ENCODE results near the gene LIPN.
"Not testable (repeated sequence)": the region's sequence is repeated elsewhere in the genome, so short reads cannot be mapped to it uniquely, and the experiment has no call there.

The LIPN gene, protein sequence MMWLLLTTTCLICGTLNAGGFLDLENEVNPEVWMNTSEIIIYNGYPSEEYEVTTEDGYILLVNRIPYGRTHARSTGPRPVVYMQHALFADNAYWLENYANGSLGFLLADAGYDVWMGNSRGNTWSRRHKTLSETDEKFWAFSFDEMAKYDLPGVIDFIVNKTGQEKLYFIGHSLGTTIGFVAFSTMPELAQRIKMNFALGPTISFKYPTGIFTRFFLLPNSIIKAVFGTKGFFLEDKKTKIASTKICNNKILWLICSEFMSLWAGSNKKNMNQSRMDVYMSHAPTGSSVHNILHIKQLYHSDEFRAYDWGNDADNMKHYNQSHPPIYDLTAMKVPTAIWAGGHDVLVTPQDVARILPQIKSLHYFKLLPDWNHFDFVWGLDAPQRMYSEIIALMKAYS

DNA sequence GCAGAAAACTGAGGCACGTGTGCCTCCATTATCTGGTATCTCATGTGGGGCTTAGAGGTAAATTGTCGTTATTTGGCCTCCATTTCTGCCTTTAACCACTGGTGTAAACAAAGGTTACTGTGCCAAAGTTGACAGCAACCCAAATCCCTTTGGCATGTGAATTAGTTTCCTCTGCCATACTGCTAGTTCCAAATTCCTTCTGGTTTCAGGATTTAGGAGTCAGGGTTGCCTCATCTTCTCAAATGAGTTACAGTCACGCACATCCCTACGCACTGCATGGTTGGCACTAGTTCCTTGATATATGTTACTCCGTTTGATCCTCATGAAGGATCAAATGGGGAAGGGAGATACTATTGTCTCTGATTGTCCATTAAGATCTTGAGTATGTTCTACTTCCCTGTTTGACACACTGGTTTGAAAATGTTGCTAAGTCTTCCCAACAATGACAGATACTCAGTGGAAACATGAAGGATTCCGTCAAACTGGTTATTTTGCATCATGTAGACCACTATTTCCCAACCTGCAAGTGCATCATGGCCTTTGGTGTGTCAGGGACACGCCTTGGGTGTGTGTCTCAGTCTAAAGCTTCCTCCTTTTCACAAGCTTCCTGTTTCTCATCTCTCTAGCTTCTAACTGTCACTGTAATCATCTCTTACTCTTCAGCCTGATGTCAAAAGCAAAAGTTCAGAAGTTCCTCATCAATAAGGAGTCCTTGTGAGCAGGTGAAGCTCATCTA lies at the start of gene LIPN:
Gene LIPN (plus strand): TSS at position 655 of the 736 bp plus-strand sequence. CDS start 1,386 bp downstream, outside the sequence.
- DNase-seq: no peak

DNA sequence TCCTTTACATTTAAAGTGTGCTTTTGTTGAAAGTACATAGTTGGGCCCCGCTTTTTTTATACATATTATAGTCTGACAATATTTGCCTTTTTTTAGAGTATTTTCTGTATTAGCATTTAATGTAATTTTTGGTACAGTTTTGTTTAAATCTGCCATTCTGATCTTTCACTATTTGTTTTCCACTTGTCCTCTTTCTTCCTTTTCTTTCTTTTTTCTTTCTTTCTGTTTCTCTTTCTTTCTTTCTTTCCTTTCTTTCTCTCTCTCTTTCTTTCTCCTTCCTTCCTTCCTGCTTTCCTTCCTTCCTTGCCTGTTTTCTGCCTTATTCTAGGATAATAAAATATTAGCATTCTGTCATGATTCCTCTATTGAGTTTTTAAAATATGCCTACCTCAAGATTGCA lies 44.3 kb upstream of the LIPN start:
- DNase-seq: no peak

DNA sequence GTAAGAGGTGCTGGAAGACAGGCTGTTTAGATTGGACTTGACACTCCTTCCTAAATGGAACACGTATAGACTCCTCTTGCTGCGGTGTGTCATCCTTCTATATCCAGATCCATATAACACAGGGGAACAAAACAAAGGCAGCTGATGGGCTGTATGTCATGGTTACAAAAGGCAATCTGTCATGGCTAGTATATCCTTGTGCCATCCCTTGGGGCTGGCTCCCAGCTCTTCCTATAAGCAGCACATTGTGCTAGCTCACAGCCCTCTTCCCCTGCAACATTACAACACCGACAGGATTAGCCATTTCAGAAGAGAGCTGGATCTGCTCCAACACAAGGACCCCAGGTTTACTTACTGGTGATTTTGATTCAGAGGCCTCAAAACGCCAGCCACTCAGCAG lies 38.4 kb upstream of the LIPN start:
- DNase-seq: no peak

DNA sequence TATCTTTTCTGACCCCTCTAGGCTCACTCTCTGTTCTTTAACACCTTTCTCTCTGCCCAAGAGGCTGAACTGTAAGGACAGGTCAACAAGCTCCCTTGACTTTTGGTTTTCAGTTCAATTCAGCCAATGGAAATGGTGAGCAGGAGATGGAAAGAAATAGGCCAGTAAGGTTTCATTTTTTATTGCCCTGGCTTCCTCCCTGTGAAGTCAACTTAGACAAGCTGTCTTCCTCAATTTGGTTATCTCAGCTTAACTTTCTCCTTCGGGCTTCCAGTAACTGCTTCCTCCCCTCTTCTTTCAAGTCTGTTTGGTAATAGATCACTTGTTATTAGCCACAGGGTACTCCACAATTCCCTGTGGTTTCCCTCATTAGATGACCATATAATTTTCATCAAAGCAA lies 34.0 kb upstream of the LIPN start:
- no peak for DNase-seq

DNA sequence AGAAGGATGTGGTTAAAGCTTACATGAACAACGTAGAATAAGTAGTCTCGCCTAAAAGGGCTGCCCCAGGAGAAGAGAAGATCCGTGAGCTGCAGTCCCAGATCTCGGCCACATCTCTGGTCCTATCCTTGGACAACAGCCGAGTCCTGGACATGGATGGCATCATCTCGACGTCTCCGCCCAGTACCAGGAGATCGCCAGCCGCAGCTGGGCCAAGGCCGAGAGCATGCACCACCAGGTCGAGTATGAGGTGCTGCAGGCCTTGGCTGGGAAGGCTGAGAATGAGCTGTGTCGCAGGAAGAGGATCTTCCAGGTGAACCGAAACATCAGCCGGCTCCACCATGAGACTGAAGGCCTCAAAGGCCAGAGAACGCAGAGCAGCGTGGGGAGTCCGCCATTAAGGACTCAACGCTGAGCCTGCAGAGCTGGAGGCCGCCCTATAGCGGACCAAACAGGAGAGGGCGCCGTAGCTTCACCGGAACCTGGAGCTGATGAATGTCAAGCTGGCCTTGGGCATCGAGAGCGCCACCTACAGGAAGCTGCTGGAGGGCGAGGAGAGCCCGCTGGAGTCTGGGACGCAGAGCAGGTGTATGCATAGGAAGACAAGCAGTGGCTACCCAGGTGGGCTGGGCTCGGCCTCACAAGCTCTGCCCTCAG lies 31.6 kb upstream of the LIPN start:
- DNase-seq: peak; percentile 21

DNA sequence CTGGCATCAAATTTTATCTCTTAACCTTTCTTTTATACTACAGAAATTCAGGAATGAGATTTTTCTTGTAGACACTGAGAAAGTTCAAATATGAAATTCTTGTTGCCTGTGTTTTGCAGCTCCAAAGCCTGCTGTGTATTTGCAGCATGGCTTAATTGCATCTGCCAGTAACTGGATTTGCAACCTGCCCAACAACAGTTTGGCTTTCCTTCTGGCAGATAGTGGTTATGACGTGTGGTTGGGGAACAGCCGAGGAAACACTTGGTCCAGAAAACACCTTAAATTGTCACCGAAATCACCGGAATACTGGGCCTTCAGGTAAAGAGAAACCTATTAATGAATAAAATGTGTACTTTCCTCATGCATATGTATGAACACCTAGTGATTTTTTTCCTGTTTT lies 29.0 kb upstream of the LIPN start:
- DNase-seq: no peak

DNA sequence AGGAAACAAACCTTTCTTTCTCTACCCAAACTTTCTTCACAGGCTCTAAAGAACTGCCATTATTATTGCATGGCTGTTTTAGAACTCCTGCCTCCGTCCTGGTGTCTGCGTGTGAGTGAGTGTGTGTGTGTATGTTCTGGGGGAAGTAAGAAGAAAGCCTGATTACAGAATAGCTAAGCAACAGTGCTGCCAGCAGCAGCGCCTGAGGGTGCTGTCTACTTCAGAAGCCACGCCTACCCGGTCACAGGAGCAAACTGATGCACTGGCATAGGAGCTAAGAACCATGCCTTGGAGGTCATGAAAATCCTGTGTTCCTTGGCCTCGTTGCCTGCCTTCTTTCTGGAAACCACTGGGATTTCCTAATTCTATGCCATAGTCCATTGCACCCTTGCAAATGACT lies 28.5 kb upstream of the LIPN start:
- no peak for DNase-seq

DNA sequence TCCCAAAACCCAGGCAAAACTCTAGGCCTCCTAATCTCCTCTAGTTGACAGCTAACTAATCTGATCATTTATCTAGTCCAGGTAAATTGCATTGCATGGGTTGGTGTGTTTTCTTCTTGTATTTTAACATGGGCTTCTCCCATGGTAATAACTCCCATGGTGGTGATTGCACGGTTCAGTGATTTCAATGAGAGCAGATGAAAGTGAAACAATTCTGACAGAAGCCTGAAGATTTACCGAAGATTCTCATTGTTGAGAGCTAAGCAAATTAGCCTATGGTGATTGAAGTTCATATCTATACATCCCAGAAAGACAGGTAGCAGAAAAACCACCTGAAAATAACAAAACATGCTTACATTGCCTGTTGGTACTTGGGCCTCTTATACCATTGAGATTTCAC lies 26.6 kb upstream of the LIPN start:
- DNase-seq: no peak

DNA sequence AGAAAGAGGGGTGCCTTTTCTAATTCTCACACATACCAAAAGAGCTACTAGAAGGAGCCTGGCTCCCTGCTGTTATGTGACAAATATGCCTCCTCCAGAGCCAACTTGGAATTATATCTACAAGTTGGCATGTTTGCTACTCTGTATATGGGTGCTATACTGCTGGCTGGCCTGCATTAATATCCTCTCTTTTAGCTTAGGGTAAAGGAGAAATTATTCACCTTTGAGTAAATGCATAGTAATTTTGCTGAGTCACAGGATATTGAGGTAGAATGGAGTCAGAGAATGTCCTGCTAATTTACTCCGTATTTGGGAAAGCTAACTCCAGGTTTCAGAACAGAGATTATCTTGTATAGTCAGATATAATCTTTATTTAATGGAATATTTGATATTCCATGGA lies 24.2 kb upstream of the LIPN start:
- no peak for DNase-seq

DNA sequence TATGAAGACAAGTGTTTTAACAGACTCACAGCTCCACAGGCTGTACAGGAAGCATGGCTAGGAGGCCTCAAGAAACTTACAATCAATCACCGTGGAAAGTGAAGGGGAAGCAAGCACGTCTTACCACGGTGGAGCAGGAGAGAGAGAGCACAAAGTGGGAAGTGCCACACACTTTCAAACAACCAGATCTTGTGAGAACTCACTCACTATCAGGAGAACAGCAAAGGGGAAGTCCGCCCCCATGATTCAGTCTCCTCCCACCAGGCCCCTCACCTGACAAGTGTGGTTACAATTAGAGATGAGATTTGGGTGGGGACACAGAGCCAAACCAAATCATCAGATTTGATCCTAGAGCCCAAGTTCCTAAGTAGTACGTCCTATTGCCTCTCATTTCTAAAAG lies 17.9 kb upstream of the LIPN start:
- DNase-seq: not testable (repeated sequence)

DNA sequence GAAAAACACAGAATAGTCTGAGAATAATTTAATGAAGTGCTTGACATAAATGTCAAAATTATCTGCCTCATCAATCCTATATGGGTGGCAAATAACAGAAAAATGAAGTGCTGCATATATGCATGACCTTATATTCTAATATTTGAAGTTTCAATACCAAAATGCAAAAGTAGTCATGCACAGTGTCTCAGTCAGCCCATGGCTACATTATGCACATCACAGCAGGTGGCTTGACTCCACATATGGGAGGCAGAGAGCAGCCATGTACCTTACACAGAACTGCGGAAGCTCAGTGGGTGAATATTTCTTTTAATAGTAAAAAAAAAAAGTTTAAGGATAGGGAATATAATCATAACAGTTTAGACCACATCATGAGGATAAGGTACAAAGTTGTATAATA lies 17.4 kb upstream of the LIPN start:
- DNase-seq: no peak

DNA sequence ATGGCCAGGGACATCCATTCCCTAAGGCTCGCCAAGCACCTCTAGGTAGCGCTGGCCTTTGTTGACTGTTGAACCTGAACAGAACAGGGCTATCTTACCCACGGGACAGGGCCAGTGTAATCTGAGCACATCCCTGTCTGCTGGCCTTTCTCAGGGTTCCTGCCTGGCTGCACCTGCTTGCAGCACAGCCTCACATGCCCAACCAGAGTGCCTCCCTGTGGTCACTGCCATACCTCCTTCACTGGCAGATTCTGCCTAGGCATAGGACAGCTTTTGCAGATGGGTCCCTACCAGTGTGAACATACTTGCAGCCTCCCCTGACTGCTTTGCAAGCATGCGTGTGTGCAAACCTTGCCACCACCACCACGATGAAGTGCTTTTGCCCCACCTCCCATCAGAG lies 15.8 kb upstream of the LIPN start:
- no peak for DNase-seq

DNA sequence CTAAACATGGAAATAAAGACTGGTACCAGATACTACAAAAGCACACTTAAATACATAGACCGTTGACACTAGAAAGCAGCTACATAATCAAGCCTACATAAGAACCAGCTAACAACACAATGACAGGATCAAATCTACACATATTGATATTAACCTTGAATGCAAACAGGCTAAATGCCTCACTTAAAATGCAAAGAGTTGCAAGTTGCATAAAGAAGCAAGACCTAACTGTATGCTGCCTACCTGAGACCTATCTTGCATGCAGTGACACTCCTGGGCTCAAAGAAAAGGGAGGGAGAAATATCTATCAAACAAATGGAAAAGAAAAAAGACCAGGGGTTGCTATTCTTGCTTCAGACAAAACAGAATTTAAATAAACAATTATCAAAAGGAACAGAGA lies 14.2 kb upstream of the LIPN start:
- no peak for DNase-seq

DNA sequence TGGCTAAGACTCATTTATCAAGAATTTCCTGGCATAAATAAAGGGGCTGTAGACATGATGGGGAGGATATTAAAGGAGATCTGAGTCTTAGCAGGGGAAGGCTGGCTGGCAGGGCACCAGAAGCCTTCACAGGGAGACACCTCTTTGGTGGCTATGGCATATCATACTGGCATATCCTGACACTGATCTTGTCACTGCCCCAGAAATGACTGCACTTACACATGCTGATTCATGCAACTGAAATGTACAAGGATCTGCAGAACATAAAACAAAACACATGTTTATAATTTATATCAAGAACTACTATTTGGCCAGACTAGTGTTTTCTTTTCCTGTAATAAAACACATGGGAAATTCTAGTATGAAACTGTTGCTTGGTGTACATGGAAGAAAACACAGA lies 5.5 kb upstream of the LIPN start:
- DNase-seq: no peak

DNA sequence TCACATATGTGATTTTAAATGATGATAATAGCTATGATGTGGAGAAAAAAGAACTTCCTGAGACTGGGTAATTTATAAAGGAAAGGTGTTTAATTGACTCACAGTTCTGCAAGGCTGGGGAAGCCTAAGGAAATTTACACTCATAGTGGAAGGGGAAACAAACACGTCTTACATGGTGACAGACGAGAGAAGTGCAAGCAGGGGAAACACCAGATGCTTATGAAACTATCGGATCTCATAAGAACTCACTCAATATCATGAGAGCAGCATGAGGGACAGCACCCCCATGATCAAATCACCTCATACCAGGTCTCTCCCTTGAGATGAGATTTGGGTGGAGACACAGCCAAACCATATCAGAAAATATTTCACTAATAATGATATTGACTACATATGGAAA lies 4.1 kb upstream of the LIPN start:
- DNase-seq: peak; percentile 38

DNA sequence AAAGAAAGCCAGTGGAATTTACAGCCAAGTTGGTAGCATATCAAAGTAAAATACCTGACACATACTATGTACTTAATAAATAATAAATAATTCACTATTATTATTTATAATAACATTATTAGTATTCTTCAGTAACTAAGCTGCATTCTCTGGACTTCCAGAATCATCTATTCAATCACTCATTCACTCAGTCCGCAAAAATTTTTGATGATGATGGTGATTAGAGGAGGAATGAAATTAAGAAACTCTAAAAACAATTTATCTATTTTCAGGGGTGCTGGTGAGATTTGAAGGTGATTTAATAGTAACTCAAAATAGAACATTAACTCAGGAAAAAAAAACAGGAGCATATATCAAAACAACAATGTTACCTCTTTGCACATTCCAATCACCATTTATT lies 3.2 kb upstream of the LIPN start:
- no peak for DNase-seq

DNA sequence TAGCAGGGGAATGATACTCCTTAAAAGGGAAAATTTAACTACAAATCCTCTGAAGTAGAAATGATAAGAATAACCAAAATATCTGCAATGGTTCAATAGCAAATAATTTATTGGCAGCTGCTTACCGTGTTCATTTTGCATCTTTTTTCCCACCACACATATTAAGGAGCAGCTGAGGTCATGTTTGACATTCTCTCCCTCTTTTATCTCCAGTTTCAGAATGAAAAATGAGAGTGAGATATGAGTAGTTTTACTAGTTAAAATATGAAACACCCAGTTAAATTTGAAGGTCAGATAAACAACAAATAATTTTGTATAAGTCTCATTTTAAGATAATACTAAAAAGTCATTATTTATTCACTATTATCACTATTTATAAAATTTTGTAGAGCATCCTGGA lies 3.1 kb downstream of the LIPN start:
- DNase-seq: no peak

DNA sequence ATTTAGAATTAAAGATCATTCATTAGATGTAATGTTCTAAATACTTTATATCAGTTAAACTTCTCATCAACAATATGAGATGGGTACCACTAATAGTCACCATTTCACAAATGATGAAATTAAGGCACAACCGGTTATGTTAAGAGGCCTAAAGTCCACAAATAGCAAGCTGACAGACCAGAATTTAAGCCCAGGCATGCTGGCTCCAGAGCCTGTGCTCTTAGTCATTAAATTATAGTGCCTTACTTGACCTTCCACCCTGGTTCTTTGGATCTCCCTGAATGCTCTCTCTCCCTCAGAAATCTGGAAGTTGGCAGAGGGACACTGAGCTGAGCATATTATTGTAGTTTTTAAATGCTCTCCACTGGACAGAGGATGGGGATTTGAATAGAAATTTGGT lies 3.6 kb downstream of the LIPN start:
- DNase-seq: no peak

DNA sequence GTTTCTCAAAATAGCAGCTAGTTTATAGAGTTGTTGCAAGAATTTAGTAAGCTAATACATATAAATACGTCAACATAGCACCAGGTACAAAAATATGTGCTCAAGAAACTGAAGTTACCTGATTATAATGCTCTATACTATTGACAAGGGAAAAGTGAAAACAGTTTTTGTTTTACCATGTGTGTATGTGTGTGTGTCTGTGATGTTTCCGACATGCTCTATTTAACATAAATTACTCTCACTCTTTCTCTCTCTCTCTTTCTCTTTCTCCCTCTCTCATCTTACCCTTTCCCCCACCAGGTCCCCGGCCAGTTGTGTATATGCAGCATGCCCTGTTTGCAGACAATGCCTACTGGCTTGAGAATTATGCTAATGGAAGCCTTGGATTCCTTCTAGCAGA lies 4.3 kb downstream of the LIPN start:
- DNase-seq: no peak

DNA sequence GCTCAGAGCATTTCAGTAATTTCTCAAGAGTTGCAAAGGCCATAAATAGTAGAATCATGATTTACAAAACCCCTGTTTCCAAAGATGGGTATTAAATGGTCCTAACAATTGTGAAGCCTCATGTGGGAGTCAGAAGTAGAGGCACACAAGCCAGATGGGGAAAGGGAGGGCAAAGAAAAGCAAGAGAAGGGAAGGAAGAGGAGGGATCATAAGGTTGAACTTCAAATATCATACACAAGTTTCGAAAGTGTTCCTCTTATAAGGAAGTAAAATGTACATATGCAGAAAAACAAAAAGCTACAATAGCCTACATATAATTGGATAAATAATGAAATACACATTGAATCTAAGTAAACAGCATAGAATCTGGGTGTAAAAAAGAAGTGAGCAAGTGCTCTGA lies 6.0 kb downstream of the LIPN start:
- DNase-seq: no peak

DNA sequence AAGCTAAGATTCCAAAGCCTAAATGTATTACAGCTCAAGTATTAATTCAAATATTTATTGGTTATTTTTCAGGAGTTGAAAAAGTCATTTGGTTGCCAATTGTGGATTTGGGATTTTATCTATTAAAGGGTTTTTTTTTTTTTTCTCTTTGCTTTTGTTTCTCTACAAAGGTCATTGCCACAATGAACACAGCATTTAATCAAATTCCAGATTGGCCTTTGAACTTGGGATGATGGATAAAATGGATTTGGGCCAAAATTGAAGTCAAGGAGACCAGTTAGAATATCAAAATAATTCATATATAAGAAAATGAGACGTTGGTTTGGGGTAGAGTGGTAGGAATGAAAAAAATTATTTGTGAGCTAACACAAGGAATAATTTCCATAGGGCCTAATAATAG lies 9.6 kb downstream of the LIPN start:
- DNase-seq: no peak

DNA sequence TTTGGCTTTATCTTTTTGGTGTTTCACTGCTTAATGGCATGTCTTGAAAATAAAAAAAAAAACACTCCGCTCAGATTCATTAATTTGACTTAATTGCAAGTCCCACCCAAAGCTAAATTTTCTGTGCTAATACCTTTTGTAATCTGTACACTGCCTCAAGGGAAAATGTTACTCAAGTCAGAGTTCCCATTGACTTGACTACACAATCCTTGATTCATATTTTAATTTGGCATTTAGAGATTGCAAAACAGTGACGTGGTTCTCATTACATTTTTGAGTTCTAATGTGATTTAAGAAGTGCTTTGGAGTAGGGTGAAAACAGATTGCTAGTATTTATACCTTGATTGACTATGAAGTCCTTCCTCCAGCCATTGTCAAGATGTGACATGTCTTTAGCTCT lies 21.4 kb downstream of the LIPN start:
- no peak for DNase-seq

DNA sequence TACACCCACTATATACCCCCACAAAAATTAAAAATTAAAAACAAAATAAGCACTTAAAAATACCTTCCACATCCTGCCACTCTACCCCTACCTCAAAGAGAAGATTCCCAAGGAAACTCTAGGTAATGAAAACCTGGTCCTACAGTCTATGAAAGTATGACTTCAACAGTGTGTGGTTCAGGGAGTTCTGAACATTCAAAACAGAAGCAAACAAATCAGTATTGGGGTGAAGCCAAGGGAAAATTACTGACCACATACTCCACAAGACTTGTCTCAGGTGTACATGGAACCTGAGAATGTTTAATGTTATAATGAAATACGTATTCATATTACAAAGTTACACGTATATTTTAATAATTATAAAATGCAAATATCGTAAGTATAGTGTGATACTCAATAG lies 22.4 kb downstream of the LIPN start:
- no peak for DNase-seq

DNA sequence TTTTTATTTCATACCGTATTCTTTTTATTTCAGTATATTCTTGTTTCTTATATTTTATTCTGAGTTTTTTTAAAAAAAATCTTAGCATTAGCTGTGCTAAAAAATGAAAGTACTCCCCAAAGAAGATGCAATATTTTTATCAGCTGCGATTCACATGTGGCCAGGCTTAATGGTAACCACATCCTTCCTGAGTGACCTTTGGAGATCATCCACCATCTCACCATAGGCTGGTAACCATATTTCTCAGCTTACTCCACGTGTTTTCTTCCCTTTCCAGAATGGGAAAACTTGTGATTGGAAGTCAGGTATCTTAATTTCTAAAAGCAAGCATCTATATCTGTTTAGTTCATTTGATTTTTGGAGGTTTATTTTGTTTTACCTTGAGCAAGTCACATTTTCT lies 23.9 kb downstream of the LIPN start:
- no peak for DNase-seq
